SH-SY5Y (cell line): Measurements from ENCODE around the gene TRIP13.

Source experiments
- GATA2 ChIP-seq: IDR thresholded peaks from 2 replicates; pipeline ENCODE4 v1.6.1; 2011; ENCODE audit warnings: mild to moderate bottlenecking, low read depth, low read length
- GATA3 ChIP-seq: IDR thresholded peaks from 2 replicates; pipeline ENCODE4 v1.6.1; 2011; ENCODE audit warnings: low read depth, mild to moderate bottlenecking, low read length, moderate library complexity

DNA sequence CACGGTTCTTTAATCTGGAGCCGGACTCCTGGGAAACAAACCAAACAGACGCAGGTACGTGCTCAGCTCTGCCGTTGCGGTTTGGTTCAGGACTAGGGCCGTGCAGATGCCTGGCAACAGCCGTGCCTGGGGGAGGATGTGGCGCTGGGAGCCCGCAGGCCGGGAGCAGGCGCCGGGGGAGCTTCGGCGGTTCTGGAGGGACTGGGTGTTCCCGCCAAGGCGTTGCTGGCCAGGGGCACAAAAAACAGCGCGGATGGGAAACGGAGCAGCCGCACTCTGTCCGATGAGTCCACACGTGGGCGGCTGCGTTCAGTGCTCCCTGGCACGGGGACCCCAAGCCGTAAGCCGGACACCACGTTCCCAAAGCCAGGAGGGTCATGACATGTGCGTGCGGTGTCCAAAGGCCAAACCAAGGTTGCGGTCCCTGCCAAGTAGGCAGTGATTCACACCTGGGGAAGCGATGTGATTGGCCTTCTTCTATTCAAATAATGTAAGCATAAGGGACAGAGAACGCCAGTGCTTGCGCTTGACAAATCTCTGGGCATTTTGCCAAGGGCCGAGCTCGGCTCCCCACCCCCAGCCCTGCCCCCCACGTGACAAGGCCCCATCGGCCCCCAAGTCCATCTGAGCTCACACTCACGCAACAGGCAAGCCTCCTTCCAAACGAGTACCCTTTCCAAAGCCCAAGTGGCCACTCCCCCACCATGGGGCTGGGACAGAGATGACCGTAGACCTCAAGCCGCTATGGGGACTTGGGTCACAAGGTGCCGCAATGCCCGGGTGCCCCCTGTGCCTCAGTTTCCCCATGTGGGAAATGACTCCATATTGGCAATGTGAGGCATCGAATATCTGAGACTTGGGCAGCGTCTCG is 66.3 kb downstream of the TRIP13 start:
- no peak for TF ChIP-seq GATA2
- TF ChIP-seq GATA3, result no peak
